Gastrocnemius medialis (tissue), 4 donors: Measurements from ENCODE around the gene ADCYAP1R1.

Source experiments
- CTCF ChIP-seq, 5 experiments: fragments of 450-650 bp in 3 of 5; fragments of 200-600 bp in 2 of 5; sonication (generic) in 2 of 5; IDR thresholded peaks in 4 of 5; conservative IDR thresholded peaks in 1 of 5; 1 replicate in 4 of 5; 2 replicates in 1 of 5; pipeline ENCODE4 v1.5.1; 2016 to 2019; ENCODE audit warnings: antibody characterized with exemption in 5 of 5, mild to moderate bottlenecking in 3 of 5, moderate library complexity in 3 of 5
- POLR2A ChIP-seq, 2 donors: fragments of 450-650 bp; IDR thresholded peaks; one replicate each; pipeline ENCODE4 v1.6.1; 2017; ENCODE audit warnings: antibody characterized with exemption in 2 of 2, mild to moderate bottlenecking in 2 of 2, moderate library complexity in 2 of 2

- no peak for TF ChIP-seq CTCF (IDR thresholded peaks at IDR 0.05 in 4 of 5, conservative IDR thresholded peaks at IDR 0.05 in 1 of 5)
- TF ChIP-seq POLR2A (IDR thresholded peaks at IDR 0.05) = no peak
Observed at GRCh38 chr7:31067491-31067890, 15.4 kb downstream of the ADCYAP1R1 start.
